NCI-H510A treated with DMSO at 0.1 percent for 48 hours (cell line): ENCODE measurements around the gene EXOC7.
"Not testable (repeated sequence)": the region's sequence is repeated elsewhere in the genome, so short reads cannot be mapped to it uniquely, and the experiment has no call there.

Source experiments
- DNase-seq: peaks from one replicate; lab custom pipeline; 2025; lab: John Stamatoyannopoulos, UW

The EXOC7 gene

DNA sequence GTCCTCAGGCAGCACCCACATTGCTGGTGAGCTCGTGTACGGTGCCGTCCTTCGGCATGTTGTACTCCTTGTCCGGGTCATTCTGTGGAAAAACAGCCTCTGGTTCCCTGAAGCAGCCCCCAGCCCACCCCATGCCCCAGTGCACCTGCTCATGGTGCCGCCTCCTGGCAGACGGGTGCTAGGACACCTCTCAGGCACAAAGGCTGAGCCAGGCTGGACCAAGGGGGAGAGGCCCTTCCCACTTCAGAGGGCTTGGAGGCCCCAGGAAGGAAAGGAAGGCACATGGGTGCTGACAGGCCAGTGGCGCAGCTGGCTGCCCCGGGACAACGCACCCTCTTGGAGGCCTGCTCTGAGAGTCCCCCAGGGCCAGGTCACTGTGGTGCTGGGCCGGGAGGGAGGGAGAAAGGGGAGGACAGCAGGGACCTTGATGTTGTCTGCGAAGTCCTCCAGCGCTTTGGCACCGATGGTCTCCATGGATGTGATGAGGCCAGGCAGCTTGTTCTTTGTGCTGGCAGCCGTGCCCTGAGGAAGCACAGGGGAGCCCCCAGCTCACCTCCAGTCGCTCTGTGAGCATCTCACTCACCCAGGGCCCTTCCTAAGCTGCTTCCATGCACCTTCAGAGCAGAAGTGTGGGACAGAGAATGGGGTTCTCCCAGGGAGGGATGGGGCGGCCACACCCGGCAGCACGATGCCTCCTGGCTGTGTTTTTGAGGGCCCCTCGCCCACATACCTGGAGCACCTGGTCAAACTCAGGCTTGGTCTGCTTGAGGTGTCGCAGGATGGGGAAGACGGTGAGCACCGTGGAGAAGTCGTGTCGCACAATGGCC lies 15.3 kb downstream of the EXOC7 start:
- no peak for DNase-seq

DNA sequence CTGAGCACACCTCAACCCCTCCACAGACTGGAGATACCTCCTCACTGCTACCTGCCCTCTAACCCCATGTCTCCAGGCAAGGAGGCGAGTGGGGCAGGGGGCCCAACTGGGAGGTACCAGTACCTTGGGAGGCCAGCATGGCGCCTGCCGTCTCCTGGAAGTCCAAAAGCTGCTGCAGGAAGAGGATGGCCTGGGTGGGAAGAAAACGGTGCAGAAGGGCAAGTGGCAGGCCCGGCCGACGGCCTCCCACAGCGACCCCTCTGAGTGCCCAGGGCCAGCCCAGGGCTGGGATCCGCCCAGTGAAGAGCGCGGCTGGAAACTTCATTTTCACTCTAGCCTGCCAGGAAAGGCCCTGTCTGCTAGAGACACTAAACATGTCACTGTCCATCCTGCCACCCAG lies 16.1 kb downstream of the EXOC7 start:
- DNase-seq = no peak

DNA sequence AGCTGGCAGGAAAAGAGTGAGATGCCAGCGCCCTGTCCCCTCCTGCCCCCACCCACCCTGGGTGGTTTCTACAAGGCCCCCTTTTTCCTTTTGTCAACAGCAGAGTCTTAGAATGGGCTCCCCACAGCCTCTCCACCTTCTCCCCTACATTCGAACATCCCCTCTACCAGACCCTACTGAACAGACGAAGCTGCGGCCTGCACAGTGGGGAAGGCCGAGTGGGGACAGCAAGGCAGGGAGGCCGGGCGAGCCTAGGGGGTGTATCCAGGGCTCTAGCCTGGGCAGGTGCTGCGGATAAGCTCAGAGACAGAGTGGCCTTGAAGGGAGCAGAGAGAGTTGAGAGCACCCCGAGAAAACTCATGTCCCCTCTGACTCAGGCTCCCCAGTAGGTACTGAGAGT lies 17.2 kb downstream of the EXOC7 start:
- DNase-seq = no peak

DNA sequence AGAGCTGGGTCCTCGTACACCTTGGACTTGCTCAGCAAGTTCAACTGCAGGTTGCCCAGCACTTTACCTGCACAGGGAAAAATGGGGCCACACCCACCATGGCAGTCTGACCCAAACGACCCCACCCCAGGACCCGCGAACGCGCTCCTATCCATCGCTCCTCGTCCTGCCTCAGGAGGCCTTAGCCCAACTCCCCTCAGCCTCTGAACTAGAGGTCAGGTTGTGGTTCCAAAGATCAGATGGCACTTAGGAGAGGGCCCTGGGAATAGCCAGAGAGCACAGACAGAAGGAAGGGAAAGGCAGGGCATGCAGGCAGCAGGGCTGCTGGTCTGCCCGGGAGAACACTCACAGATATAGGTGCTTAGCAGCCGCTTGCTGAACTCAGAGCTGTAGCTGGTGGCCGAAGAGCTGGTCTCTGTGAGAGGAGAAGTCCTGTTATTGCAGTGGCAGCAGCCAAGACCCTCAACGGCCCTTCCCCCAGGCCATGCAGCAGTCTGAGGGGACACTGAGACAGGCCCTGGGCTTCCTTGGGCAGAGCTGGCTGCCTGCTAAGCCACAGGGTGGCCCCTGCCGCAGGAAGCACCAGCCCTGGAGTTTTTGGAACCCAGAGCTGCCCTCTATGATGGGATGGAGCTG lies 17.7 kb downstream of the EXOC7 start:
- no peak for DNase-seq

DNA sequence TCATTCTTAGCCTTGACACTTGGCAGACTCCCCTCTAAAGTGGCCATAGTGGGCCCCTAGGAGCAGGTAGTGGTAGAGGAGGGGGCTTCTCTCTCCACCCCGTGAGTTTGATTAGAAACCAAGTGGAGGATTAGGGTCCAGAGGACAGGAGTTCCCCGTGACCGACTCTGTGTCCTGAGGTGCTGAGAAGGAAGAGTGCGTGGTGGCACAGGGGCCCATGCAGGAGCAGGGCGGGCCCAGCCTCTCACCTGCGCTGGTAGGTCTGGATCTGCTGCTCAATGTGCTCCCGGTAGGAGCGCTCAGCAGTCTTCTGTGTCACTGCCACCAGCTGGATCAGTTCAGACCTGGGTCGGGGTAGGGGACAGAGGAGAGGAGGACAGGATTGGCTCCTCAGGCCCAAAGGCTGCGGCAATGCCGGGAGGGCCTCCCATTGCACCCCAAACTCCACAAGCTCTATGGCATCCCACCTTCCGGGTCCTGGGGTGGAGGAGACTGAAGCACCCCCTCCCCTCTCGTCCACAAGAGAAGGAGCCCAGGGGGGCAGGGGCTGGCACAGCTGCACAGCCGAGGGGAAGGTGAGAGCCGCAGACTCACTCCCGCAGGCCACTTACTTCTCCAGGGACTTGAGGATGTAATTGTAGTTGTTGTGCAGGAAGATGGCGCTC lies 18.4 kb downstream of the EXOC7 start:
- no peak for DNase-seq

DNA sequence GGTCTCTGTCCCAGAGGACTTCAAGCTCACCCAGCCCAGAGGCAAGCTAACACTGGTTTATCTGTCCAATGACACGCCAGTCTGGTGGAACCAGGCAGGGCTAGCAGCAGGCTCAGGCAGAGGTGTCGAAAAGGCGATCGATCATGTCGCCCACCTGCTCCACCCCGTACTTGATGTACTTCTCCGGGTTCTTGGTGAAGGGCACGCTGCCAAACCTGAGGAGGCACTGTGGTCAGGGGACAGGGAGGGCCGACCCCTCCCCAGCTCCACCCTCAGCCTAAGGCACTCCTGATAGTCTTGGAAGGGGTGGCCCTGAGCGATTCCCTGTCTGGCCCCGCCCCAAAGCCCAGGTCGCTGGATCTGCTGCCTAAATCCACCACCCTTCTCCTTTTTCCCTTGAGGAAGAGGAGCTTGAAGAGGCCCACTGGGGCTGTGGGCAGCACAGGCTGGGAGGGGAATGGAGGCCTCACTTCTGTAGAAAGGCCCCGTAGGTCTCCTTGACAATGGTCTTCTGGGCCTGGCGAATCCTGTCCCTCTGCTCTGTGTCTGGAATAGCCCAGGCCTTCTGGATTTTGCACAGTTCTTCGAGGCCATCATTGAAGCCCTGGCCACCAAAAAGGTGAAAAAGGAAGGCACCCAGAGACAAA lies 19.9 kb downstream of the EXOC7 start:
- no peak for DNase-seq

DNA sequence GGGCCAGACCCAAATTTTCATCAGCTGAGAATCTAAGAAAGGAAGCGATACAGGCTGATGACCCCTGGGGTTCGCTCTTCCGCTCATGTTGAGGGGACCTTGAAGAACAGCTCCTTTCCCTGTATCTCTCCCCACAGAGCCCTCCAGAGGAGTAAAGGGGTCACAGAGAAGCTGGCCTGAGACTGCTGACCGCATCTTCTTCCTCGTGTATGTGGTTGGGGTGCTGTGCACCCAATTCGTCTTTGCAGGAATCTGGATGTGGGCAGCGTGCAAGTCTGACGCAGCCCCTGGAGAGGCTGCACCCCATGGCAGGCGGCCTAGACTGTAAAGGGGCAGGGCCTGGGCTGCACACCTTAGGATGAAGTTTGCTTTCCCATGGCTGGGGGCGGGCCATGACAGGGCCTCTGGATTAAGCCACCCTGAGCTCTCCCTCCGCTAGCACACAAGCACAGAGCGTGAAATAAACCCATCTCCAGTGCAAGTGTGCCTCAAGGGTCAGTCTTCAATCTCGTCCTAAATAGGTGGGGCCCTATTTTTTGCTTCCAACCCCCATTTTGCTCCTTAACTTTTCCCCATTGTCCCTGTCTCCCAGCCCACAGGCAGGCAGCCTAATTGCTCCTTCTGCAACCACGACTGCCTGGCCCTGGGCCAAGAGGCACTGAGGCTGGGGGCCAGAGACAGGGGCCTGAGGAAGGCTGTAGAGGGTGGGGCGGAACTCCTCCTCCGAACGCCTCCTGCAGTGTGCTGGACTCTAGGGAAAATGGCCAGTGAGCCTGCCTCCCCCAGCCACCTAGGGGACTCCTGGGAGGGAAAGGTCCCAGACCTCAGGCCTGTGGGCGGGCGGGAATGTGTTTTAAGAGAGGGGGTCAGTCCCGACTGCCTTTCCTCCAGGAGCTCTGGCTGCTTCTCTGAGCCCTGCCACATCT lies 21.0 kb downstream of the EXOC7 start:
- DNase-seq = no peak

DNA sequence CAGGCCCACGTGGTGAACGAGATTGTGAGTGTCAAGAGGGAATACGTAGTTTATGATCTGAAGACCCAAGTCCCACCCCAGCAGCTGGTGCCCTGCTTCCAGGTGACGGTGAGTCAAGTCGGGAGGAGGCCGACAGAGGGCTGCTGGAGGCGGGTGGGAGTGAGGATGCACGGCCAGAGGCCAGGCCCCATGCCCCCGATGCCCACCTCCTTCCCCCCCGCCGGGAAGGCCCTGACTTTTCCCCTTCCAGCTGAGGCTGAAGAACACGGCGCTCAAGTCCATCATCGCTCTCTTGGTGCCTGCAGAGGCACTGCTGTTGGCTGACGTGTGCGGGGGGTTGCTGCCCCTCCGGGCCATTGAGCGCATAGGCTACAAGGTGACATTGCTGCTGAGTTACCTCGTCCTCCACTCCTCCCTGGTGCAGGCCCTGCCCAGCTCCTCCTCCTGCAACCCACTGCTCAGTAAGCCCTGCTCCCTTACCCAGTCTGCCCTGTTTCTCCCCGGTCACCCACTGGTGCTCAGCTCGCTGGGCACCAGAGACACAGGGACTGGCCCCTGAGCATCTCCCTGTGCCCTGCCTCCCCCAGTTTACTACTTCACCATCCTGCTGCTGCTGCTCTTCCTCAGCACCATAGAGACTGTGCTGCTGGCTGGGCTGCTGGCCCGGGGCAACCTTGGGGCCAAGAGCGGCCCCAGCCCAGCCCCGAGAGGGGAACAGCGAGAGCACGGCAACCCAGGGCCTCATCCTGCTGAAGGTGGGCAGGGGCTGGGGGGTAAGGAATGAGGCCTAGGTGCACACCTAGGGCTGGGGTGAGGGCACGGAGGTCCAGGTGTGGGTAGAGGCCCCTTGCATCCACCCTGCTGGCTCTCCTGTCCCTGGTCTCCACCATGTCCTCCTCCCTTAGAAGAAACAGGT lies 22.0 kb downstream of the EXOC7 start:
- no peak for DNase-seq

DNA sequence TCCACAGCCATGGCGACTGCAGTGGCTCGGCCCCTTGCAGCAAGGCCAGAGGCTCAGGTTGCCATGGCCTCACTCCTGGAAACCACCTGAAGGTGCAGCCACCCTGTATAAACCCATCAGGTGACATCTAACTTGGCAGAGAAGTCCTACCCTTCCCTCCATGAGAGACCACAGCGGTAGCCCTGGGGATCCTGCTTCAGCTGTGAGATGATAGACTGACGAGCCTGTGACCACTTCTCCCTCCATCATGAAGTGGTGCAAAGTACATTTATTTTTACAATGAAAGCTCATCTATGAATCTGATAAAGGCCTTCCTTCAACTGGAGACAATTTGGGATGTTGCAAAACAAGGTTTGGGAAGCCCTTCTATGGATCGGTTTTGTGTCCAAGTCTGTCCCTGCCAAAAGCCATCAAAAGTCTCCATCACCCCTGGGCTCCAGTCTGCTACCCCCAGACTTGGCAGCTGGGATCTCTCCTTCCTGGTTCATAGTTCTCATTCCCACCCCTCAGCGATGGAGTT lies 22.8 kb downstream of the EXOC7 start:
- DNase-seq = no peak

DNA sequence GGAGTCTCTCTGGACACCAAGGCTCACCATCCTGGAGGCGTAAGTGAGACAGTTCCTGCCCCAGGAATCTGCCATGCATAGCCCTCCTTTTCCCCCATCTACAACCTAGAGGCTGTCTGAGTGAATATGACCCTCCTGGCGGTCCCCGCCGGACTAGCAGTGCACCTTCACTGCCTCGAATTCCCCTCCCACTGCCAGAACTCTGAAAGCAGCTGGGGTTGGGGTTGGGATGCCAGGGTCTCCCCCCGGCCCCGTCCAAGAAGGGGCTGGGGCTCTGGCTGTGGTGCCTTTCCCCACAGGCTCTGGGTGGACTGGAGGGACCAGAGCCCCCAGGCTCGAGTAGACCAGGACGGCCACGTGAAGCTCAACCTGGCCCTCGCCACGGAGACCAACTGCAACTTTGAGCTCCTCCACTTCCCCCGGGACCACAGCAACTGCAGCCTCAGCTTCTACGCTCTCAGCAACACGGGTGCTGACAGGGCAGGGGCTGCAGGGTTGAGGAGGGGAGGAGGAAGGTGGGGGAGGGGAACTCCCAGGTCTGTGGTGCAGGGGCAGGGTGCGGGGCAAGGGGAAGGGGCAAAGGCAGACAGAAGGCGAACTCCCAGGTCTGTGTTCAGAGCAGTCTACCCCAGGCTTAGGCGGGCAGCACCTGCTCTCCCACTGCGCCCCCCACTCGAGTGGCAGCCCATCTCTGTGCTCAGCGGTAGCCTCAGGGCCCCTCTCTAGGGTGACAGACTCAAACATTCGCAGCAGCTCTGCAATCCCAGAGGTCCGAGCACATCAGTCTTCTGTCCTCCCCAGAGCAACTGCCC lies 23.4 kb downstream of the EXOC7 start:
- no peak for DNase-seq

DNA sequence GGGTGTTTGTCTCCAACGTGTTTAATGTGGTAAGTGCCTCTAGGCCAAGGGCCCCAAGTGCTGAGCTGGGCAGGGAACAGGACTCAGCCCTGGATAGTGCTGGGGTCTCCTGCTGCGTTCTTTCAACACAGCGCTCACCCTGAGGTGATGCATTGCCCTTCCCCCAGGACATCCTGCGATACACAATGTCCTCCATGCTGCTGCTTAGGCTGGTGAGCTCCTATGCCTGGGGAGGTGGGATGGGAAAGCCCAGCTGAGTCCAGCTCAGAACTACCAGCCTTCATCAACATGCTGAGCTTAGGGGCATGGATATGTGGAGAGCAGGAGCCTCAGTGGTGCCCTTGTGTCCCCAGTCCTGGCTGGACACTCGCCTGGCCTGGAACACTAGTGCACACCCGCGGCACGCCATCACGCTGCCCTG lies 24.0 kb downstream of the EXOC7 start:
- no peak for DNase-seq

DNA sequence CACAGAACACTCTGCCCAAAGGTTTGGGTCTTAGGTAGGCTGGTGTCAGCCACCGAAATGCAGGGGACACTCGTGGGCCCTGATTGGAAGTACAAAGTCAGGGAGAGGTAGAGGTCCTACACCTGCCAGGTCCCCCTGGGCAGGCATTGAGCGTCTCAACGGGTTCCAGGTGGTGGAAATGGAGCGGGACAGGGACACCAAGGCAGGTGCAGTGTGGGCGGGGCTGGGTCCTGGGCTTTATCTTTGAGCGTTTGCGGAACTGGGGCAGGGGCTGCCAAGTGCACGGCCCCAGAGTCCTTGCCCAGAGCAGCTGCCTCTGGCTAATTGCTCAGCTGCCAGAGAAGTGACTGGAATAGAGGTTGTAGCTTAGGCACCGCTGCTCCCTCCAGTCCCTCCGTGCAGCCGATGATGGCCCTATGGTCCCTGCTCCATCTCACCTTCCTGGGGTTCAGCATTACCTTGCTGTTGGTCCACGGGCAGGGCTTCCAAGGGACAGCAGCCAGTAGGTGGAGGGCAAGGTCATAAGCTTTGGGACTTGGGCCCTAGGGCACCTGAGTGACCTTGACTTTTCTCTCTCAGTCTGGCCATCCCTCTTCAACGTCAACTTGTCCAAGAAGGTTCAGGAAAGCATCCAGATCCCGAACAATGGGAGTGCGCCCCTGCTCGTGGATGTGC lies 24.6 kb downstream of the EXOC7 start, which contains the start of gene ZACN:
ZACN (plus strand) TSS at position 323 of the 675 bp plus-strand sequence; CDS start at position 406, 83 bp downstream.
- DNase-seq = peak; percentile 40

DNA sequence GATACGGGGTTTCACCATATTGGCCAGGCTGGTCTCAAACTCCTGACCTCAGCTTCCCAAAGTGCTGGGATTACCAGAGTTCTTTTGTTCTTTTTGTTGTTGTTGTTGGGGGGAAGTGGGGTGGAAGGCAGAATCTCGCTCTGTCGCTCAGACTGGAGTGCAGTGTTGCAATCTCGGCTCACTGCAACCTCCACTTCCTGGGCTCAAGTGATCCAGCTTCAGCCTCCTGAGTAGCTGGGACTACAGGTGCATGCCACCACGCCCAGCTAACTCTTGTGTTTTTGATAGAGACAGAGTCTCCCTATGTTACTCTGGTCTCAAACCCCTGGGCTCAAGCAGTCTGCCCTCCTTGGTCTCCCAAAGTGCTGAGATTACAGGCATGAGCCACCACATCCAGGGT lies 25.2 kb downstream of the EXOC7 start:
- not testable (repeated sequence) for DNase-seq

DNA sequence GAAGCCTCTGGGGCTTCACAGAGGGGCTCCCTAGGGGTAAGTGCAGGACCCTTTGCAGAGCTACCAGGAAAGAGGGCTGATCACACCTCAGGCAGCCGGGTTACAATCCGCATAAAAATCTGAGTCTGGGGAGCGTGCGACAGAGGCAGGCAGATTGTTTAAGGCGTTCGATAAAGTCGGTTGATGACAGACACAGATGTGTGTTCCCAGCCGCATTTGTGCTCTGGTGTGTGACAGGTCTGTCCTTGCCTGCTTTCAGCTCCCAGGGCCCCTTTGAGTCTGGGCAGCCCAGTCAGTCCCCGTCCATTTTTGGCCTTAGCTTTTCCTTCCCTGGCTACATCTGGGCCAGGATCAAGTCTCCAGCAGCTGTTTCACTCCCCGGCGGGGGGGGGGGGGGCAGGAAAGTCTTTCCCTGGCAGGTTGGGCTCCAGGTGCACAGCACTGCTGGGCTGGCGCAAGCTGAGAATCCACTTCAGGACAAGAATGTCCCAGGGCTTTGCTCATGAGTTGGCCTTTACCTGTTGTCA lies 25.9 kb downstream of the EXOC7 start:
- DNase-seq = peak; percentile 55

DNA sequence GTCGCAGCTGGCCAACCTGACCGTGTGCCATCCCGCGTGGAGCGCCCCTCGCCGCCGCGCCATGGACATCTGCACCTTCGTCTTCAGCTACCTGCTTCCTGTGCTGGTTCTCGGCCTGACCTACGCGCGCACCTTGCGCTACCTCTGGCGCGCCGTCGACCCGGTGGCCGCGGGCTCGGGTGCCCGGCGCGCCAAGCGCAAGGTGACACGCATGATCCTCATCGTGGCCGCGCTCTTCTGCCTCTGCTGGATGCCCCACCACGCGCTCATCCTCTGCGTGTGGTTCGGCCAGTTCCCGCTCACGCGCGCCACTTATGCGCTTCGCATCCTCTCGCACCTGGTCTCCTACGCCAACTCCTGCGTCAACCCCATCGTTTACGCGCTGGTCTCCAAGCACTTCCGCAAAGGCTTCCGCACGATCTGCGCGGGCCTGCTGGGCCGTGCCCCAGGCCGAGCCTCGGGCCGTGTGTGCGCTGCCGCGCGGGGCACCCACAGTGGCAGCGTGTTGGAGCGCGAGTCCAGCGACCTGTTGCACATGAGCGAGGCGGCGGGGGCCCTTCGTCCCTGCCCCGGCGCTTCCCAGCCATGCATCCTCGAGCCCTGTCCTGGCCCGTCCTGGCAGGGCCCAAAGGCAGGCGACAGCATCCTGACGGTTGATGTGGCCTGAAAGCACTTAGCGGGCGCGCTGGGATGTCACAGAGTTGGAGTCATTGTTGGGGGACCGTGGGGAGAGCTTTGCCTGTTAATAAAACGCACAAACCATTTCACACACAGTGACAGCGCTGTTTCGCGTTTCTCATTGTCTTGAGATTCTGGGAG lies 26.6 kb downstream of the EXOC7 start:
- no peak for DNase-seq

DNA sequence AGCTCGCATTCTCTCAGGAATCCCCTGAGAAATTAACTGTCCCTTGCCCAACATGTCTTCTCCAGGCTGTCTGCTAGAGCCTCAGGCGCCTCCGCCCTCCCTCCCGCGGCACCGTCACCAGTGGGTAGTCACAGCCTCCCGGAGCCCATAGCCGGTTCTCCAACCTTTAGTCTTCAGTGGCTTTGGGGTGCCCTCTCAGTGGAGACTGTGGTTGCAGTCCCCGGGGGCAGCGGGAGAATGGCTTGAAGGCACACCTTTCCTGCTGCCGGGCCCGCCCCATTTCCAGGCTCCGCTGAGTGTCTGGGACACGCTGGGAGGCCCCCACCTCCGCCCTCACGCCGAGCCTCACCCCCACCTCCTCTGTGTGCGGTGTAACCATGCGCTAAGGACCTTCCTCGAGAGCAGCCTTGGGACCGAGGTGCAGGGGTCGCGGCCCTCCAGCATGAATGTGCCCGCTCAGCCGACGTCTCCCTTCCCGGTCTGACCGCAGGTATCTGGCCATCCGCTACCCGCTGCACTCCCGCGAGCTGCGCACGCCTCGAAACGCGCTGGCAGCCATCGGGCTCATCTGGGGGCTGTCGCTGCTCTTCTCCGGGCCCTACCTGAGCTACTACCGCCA lies 27.3 kb downstream of the EXOC7 start:
- no peak for DNase-seq
